DOHH2 (cell line): Measurements from ENCODE around the gene TVP23C.

ENCODE experiments used
- H3F3A ChIP-seq: fragments of 200-600 bp; sonication (generic), shearing (Covaris generic); 2 replicates; pipeline ENCODE4 v1.6.0; 2016; ENCODE audit warnings: antibody characterized with exemption, mild to moderate bottlenecking; ENCODE audit not compliant: control insufficient read depth, insufficient read depth
- H3K27ac ChIP-seq: fragments of 200-600 bp; sonication (generic); 2 replicates; pipeline ENCODE4 v1.5.1; 2014; ENCODE audit warnings: low read depth, mild to moderate bottlenecking, low read length, moderate library complexity
- H3K27me3 ChIP-seq: fragments of 200-600 bp; sonication (generic); 2 replicates; pipeline ENCODE4 v1.6.1; 2014; ENCODE audit warnings: mild to moderate bottlenecking, low read length, mixed read lengths; ENCODE audit not compliant: control insufficient read depth
- H3K36me3 ChIP-seq: fragments of 200-600 bp; sonication (generic); 2 replicates; pipeline ENCODE4 v1.6.1; 2014; ENCODE audit warnings: mild to moderate bottlenecking, low read length, moderate library complexity, mixed read lengths; ENCODE audit not compliant: control insufficient read depth
- H3K4me1 ChIP-seq: fragments of 200-600 bp; sonication (generic); 2 replicates; pipeline ENCODE4 v1.6.1; 2014; ENCODE audit warnings: mild to moderate bottlenecking, low read length, mixed read lengths; ENCODE audit not compliant: control insufficient read depth
- H3K4me2 ChIP-seq: fragments of 200-600 bp; sonication (generic); 2 replicates; pipeline ENCODE4 v1.6.0; 2014; ENCODE audit warnings: mild to moderate bottlenecking, low read length, moderate library complexity
- H3K4me3 ChIP-seq: fragments of 200-600 bp; sonication (generic); 2 replicates; pipeline ENCODE4 v1.5.1; 2014; ENCODE audit warnings: mild to moderate bottlenecking, low read length, mixed read lengths
- H3K79me2 ChIP-seq: fragments of 200-600 bp; sonication (generic); 2 replicates; pipeline ENCODE4 v1.6.1; 2014; ENCODE audit warnings: mild to moderate bottlenecking, low read length, mixed read lengths; ENCODE audit not compliant: control insufficient read depth
- H3K9me2 ChIP-seq: fragments of 200-600 bp; sonication (generic); replicated peaks from 2 replicates; pipeline ENCODE4 v1.6.1; 2014; ENCODE audit warnings: mild to moderate bottlenecking, low read length, mixed read lengths; ENCODE audit not compliant: control insufficient read depth
- H3K9me3 ChIP-seq: fragments of 200-600 bp; sonication (generic); 2 replicates; pipeline ENCODE4 v1.6.1; 2014; ENCODE audit warnings: antibody characterized with exemption, low read length, mixed read lengths; ENCODE audit not compliant: control insufficient read depth, insufficient read depth
- H4K20me1 ChIP-seq: fragments of 200-600 bp; sonication (generic); 2 replicates; pipeline ENCODE4 v1.6.0; 2014; ENCODE audit warnings: low read depth, mild to moderate bottlenecking, antibody characterized with exemption, low read length, moderate library complexity; ENCODE audit not compliant: control insufficient read depth, insufficient read depth
- EZH2phosphoT487 ChIP-seq: fragments of 200-600 bp; sonication (generic); IDR thresholded peaks from 2 replicates; pipeline ENCODE4 v1.6.1; 2017; ENCODE audit warnings: borderline replicate concordance, mild to moderate bottlenecking, antibody characterized with exemption, low read length, moderate library complexity, mixed read lengths
- TF ChIP-seq, protein P1 (sequence below): fragments of 200-600 bp; sonication (generic); IDR thresholded peaks from one replicate; pipeline ENCODE4 v1.5.1; 2014; ENCODE audit warnings: antibody characterized with exemption, mild to moderate bottlenecking, low read depth, low read length; ENCODE audit not compliant: poor library complexity, severe bottlenecking

TVP23C gene

DNA sequence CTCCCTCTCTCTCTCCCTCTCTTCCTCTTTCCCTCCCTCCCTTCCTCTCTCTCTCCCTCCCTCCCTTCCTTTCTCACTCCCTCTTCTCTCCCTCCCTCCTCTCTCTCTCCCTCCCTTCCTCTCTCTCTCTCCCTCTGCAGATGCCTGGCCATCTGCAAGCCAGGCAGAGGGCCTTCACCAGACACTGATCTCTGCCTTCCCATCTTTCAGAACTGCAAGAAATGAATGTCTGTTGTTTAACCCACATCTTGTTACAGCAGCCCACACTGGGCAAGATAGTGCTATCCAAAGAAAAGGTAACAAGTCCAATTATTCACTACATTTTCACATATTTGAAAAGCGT, 69.6 kb downstream of the TVP23C start:
- Histone ChIP-seq H3K4me3 (no peak overlapping the region), H3K27me3 (no peaks in the 10 kb centered on the region), H3K4me2 (no peak overlapping the region), H3F3A (no peaks in the 10 kb centered on the region), H3K27ac (no peak overlapping the region), H3K9me2 (no peaks in the 10 kb centered on the region), H3K79me2 (no peaks in the 10 kb centered on the region), H3K36me3 (no peaks in the 10 kb centered on the region), H3K9me3 (no peaks in the 10 kb centered on the region), H3K4me1 (no peaks in the 10 kb centered on the region), H4K20me1 (no peaks in the 10 kb centered on the region)
- TF ChIP-seq EZH2phosphoT487 = no peak
- TF ChIP-seq, protein P1, sequence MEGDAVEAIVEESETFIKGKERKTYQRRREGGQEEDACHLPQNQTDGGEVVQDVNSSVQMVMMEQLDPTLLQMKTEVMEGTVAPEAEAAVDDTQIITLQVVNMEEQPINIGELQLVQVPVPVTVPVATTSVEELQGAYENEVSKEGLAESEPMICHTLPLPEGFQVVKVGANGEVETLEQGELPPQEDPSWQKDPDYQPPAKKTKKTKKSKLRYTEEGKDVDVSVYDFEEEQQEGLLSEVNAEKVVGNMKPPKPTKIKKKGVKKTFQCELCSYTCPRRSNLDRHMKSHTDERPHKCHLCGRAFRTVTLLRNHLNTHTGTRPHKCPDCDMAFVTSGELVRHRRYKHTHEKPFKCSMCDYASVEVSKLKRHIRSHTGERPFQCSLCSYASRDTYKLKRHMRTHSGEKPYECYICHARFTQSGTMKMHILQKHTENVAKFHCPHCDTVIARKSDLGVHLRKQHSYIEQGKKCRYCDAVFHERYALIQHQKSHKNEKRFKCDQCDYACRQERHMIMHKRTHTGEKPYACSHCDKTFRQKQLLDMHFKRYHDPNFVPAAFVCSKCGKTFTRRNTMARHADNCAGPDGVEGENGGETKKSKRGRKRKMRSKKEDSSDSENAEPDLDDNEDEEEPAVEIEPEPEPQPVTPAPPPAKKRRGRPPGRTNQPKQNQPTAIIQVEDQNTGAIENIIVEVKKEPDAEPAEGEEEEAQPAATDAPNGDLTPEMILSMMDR = no peak

DNA sequence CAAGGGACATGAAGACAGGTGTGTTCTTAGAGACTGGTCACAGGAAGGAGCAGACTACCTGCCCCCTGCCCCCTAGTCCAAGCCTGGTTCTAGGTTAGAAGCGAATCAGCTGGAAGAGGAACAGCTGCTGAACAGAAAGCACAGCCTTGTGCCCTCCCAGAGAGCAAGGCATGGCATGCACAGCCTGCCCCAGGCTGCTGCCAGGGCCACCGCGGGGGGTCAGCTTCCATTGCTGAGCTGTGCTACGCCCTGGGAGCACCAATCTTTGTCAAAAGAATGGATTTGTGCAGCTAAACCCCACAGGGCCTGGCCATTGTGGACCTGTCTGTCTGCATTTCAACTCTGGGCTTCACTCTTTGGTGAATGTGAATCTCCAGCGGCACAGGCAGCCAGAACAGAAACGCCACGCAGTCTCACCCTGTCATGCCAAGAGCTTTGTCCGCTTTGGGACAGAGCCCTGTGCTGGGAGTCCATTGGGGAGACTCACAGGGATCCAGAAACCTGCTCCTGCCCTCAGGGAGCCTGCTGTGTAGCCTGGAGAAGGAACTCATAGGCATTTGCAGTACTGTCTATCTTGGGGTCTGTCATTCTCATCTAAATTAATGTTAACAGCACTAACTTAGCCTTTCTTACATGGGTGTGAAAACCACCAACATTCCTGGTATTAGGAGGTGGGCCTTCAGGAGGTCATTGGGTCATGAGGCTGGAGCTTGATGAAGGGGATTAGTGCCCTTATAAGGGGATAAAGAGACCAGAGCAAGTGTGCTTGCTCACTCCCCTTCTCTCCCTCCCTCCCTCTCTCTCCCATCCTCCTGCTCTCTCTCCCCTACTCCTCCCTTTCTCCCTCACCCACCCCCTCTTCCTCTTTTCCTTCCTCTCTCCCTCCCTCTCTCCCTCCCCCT, 70.2 kb downstream of the TVP23C start:
- H3K4me3 ChIP-seq = no peak overlapping the region
- H3K36me3 ChIP-seq = no peaks in the 10 kb centered on the region
- no peaks in the 10 kb centered on the region for H3F3A ChIP-seq
- no peak overlapping the region for H3K27ac ChIP-seq
- H3K9me3 ChIP-seq = no peaks in the 10 kb centered on the region
- no peaks in the 10 kb centered on the region for H3K27me3 ChIP-seq
- H4K20me1 ChIP-seq = no peaks in the 10 kb centered on the region
- no peaks in the 10 kb centered on the region for H3K9me2 ChIP-seq
- no peak overlapping the region for H3K4me2 ChIP-seq
- H3K4me1 ChIP-seq = no peaks in the 10 kb centered on the region
- H3K79me2 ChIP-seq = no peaks in the 10 kb centered on the region
- TF ChIP-seq EZH2phosphoT487 = no peak
- TF ChIP-seq, protein P1 = no peak

DNA sequence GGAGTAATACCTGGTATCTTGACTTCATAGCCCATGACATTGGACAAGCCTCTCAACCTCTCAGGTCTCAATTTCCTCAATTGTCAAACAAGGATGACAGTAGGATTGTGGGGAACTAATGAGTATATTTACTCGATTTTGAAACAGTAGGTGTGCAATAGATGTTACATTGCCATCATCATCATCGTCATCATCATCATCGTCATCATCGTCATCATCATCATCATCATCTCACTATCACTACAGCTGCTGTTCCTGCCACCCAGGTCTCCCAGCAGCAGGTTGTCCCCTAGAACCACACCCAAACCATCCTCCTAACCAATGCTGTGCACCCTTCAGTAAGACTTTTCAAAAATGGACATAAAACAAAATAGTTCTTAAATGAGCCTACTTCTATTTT, 71.1 kb downstream of the TVP23C start:
- Histone ChIP-seq H3F3A (no peaks in the 10 kb centered on the region), H4K20me1 (no peaks in the 10 kb centered on the region), H3K27ac (no peak overlapping the region), H3K79me2 (no peaks in the 10 kb centered on the region), H3K27me3 (no peaks in the 10 kb centered on the region), H3K4me1 (no peaks in the 10 kb centered on the region), H3K9me3 (no peaks in the 10 kb centered on the region), H3K4me2 (no peak overlapping the region), H3K9me2 (no peaks in the 10 kb centered on the region), H3K36me3 (no peaks in the 10 kb centered on the region), H3K4me3 (no peak overlapping the region)
- TF ChIP-seq, protein P1 = no peak
- TF ChIP-seq EZH2phosphoT487 = no peak
